Ishikawa (cell line): ENCODE data around the gene NSMCE1.

Experiments
- EGR1 ChIP-seq: IDR thresholded peaks from 2 replicates; pipeline ENCODE4 v1.6.1; 2012
- MAX ChIP-seq: IDR thresholded peaks from 2 replicates; pipeline ENCODE4 v1.6.1; 2012
- REST ChIP-seq: IDR thresholded peaks from 2 replicates; pipeline ENCODE4 v1.6.1; 2012; ENCODE audit warnings: low read depth, mild to moderate bottlenecking
- TEAD4 ChIP-seq: IDR thresholded peaks from 2 replicates; pipeline ENCODE4 v1.6.1; 2012

GRCh38 chr16:27223701-27224100 is 44.9 kb downstream of the NSMCE1 start:
- TF ChIP-seq REST (no peak), MAX (no peak), TEAD4 (no peak), EGR1 (no peak)
